Activated B cell treated with CpG ODN at 0.5 μM for 24 hours (primary cell): ENCODE results near the gene CLEC18B. TPM values are rescaled to one million over a fixed set of nuclear protein-coding genes. Genes with fewer than 3 reads are reported as not detected.
"Not testable (repeated sequence)": the region's sequence is repeated elsewhere in the genome, so short reads cannot be mapped to it uniquely, and the experiment has no call there.

Experiments used
- ATAC-seq: fragments of 200-7000 bp; cut with Tn5 transposase; one replicate; pipeline ENCODE4 v1.10.0; 2021; ENCODE audit warnings: low read depth, mild to moderate bottlenecking, moderate library complexity
- CTCF ChIA-PET: fragments of 350-600 bp; sonication (Branson Sonifier 250); formaldehyde crosslinking; loops from one replicate; lab custom pipeline; 2021; ENCODE audit warnings: antibody characterized with exemption; lab: Charles Lee
- POLR2A ChIA-PET: fragments of 350-600 bp; sonication (Branson Sonifier 250); formaldehyde crosslinking; loops from one replicate; lab custom pipeline; 2021; ENCODE audit warnings: antibody characterized with exemption; lab: Charles Lee
- DNase-seq: peaks from one replicate; pipeline ENCODE4 v3.0.0; 2022
- H3K27ac Mint-ChIP-seq: one replicate; pipeline ENCODE4 v1.8.0; 2020; ENCODE audit warnings: mixed read lengths
- H3K27me3 Mint-ChIP-seq: one replicate; pipeline ENCODE4 v1.8.0; 2021; ENCODE audit warnings: mixed read lengths
- H3K36me3 Mint-ChIP-seq: one replicate; pipeline ENCODE4 v1.8.0; 2021; ENCODE audit warnings: low read depth, mixed read lengths
- H3K4me1 Mint-ChIP-seq: one replicate; pipeline ENCODE4 v1.8.0; 2021; ENCODE audit warnings: mixed read lengths
- H3K4me3 Mint-ChIP-seq: one replicate; pipeline ENCODE4 v1.8.0; 2020; ENCODE audit warnings: mild to moderate bottlenecking, mixed read lengths
- H3K9me3 Mint-ChIP-seq: one replicate; pipeline ENCODE4 v1.8.0; 2020; ENCODE audit warnings: mixed read lengths
- intact Hi-C: fragments of 100-400 bp; cut with micrococcal nuclease; formaldehyde crosslinking; loops from one replicate; pipeline ENCODE4 v1.15.1; 2024
- total RNA-seq: library from RNA; stranded (reverse); gene quantifications from 2 replicates; pipeline ENCODE4 v1.2.3, GENCODE V29; 2022
- TF ChIP-seq, protein P1 (sequence below): fragments of 200-600 bp; IDR thresholded peaks from one replicate; pipeline ENCODE4 v1.8.0; 2022; ENCODE audit warnings: antibody characterized with exemption, mild to moderate bottlenecking

The CLEC18B gene
- total RNA-seq, result 0.56 and 1.3 TPM in 2 replicates

DNA sequence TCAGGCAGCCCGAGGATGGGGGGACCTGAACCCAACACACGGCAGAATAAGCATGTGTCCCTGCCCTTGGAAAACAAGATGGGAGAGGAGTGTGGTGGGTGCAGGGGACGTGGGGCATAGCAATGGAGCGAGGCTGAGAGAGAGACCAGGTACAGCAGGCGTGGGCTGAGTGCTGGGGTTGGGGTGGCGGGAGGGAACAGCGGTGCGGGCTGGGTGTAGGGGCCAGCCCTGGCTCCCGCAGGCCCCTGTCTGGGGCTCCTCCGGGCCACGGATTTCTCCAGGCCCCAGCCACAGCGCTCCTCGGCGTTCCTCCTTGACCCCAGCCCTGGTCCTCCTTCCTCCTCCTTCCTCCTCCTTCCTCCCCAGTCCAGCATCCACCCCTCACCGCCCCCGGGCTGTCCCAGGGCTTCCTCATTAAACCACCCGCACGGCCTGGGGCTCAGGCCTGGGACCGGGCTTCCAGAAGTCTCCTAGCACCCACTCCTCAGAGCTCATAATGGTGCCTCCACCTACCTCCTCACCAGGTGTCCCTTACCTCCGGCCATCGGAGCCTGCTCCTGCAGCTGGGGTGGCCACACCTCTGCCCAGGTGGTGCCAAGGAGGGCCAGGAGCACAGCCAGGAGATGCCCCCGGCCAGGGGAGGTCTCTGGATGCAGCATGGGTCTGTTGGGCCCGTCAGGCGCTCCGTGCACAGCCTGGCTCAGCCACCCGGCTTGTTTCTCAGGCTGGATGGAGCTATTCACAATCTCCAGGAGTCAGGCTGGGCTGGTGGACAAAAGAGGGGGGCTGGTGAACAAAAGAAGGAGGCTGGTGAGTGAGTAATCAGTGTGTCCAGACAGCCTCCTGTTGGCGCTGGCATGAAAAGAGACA, at the start of gene CLEC18B:
Gene CLEC18B (minus strand): TSS at position 867 of the 870 bp plus-strand sequence. CDS start 208 bp downstream, at position 659.
- CTCF ChIA-PET, H3K36me3 Mint-ChIP-seq, H3K27me3 Mint-ChIP-seq, ATAC-seq, H3K9me3 Mint-ChIP-seq, intact Hi-C loops, H3K4me1 Mint-ChIP-seq, H3K27ac Mint-ChIP-seq, DNase-seq, H3K4me3 Mint-ChIP-seq, POLR2A ChIA-PET: not testable (repeated sequence)

DNA sequence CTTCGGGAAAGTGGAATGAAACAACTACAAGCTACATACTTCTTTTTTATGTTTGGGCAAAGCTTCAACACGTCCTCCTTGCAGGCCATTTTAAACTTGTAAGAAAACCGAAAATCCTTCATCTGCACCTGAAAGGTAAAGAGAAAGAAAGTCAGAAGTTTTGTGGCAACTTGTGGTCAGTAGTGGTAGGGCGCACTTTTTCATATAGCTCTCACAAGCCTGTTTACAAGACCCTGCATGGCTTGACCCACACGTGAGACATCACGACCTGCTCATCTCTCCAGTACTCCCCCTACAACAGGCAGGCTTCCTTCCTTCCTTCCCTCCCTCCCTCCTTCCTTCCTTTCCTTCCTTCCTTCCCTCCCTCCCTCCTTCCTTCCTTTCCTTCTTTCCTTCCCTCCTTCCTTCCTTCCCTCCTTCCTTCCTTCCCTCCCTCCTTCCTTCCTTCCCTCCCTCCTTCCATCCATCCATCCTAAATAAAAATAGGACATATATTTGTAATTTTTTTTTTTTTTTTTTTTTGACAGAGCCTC, 48.7 kb upstream of the CLEC18B start:
- Mint-ChIP-seq H3K27me3 (no peaks in the 10 kb centered on the region), H3K27ac (no peak overlapping the region), H3K4me1 (peaks cover 9% of the 10 kb centered on the region), H3K9me3 (no peaks in the 10 kb centered on the region), H3K4me3 (no peak overlapping the region), H3K36me3 (peaks cover 94% of the 10 kb centered on the region)
- TF ChIP-seq, protein P1, sequence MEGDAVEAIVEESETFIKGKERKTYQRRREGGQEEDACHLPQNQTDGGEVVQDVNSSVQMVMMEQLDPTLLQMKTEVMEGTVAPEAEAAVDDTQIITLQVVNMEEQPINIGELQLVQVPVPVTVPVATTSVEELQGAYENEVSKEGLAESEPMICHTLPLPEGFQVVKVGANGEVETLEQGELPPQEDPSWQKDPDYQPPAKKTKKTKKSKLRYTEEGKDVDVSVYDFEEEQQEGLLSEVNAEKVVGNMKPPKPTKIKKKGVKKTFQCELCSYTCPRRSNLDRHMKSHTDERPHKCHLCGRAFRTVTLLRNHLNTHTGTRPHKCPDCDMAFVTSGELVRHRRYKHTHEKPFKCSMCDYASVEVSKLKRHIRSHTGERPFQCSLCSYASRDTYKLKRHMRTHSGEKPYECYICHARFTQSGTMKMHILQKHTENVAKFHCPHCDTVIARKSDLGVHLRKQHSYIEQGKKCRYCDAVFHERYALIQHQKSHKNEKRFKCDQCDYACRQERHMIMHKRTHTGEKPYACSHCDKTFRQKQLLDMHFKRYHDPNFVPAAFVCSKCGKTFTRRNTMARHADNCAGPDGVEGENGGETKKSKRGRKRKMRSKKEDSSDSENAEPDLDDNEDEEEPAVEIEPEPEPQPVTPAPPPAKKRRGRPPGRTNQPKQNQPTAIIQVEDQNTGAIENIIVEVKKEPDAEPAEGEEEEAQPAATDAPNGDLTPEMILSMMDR, result no peak
- ChIA-PET POLR2A (no interaction called here), CTCF (interaction anchor here (0.6 kb wide), 1 partner anchor 332 kb away, joined by 3 read pairs; no protein-coding TSS in a partner anchor)
- no peak for DNase-seq
- ATAC-seq, result no peak
- intact Hi-C loops, result no loop called here

DNA sequence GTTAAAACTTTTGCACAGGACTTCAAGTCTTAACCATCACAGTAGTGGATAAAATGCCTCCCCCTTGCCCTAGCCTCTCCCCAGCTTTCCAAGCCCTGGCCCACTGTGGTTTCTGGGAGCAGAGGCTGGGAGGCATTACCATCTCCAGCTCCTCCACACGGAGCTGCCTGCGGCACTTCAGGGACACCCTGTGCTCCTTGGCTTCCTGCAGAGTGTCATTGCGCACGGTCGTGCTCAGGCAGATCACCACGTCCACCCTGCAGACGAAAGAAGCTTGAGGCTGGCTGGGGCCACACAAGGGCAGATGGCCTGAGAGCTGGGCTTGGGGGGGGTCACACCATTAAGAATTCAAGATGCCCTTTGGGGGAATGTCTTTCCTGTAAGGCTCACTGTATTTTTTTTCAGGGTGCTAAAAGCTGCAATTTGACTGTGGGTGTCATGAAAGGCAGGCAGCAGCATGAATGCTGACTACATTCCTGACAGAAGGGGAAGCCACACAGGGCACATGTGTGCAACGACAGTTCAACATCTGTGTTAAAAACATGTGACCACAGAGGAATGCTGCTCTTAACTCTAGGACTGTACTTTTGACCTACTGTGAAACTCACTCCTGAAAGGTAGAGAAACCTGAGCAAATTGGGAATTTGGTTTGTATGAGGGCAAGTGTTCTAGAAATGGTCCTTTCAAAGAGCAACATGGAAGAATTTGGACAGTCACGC, 47.7 kb upstream of the CLEC18B start:
- intact Hi-C loops, result no loop called here
- POLR2A ChIA-PET, result no interaction called here
- H3K27ac Mint-ChIP-seq, result no peak overlapping the region

DNA sequence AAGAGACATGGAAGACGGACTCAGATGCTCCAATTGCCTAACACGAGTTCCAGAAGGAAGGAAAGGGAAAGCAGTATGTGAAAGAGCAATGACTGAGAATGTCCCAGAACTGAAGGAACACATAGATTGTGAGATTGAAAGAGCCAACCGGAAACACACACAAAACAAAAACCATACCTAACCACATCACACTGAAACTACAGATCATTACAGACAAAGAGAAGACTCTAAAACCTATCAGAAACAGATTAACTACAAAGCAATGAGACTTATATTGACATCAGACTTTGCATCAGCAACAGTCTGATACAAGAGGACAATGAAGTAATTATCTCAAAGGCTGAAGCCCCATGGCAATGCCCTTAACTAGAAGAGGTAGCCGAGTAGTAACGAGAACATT, 45.6 kb upstream of the CLEC18B start:
- intact Hi-C loops, result no loop called here
- Mint-ChIP-seq H3K27ac (no peak overlapping the region), H3K36me3 (peaks cover 93% of the 10 kb centered on the region), H3K4me1 (peaks cover 17% of the 10 kb centered on the region), H3K27me3 (no peaks in the 10 kb centered on the region), H3K9me3 (no peaks in the 10 kb centered on the region), H3K4me3 (no peak overlapping the region)
- ATAC-seq, result no peak
- ChIA-PET POLR2A (no interaction called here), CTCF (no interaction called here)
- no peak for DNase-seq
- TF ChIP-seq, protein P1, result no peak

More for the DNA sequence above, 47.7 kb upstream of the CLEC18B start:
- no peak for ATAC-seq
- no peak for DNase-seq
- TF ChIP-seq, protein P1, result no peak
- Mint-ChIP-seq H3K4me3 (no peak overlapping the region), H3K27me3 (no peaks in the 10 kb centered on the region), H3K4me1 (peaks cover 16% of the 10 kb centered on the region), H3K9me3 (no peaks in the 10 kb centered on the region), H3K36me3 (peaks cover 91% of the 10 kb centered on the region)
- CTCF ChIA-PET, result no interaction called here

DNA sequence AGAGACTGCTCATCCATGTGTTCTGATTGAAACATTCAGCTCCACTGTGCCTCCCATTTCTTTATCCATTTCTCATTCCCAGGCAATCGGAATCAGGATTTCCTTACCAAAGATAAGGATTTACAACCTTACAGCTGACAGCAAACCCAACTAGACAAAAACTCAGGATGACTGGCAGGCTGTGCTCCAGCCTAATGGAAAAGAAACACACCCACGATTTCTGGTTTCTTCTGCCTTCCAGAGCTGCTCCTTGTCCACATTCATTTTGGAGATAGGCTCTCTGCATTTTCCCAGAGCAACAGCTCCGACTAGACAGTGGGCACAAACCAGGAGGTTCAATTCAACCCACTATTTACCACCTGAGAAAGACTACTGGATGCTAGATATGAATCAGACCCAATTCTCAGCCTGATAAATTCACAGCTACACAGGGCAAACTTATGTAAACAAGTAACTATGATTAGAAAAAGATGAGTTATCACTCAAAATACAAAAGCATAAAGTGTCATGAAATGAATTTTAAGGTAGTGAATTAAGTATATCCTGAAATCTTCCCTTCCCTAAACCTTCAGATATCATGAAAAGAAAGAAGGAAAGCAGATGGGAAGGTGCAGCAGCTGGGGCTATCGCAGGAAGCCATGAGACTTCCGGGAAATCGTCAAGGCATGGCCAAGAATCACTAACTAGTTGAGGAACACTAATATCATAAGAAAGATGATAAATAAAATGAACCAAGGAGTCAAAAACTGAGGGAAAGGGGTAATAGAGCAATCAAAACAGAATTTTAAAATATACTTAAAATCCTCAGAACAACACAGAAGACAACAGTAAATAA, 44.8 kb upstream of the CLEC18B start:
- Mint-ChIP-seq H3K4me1 (peaks cover 16% of the 10 kb centered on the region), H3K27me3 (no peaks in the 10 kb centered on the region), H3K27ac (no peak overlapping the region), H3K36me3 (peaks cover 90% of the 10 kb centered on the region), H3K4me3 (no peak overlapping the region), H3K9me3 (no peaks in the 10 kb centered on the region)
- intact Hi-C loops, result no loop called here
- DNase-seq (no peak), ATAC-seq (no peak)
- ChIA-PET CTCF (no interaction called here), POLR2A (no interaction called here)
- TF ChIP-seq, protein P1, result no peak
